Activated T-helper 1 cell treated with Interleukin-2 at 50 U/mL for 16 hours (primary cell): ENCODE data around the gene TIGIT.

Experiments
- DNase-seq: peaks from one replicate; pipeline ENCODE4 v3.0.0-alpha.2; 2020; ENCODE audit warnings: low read depth

TIGIT gene

DNA sequence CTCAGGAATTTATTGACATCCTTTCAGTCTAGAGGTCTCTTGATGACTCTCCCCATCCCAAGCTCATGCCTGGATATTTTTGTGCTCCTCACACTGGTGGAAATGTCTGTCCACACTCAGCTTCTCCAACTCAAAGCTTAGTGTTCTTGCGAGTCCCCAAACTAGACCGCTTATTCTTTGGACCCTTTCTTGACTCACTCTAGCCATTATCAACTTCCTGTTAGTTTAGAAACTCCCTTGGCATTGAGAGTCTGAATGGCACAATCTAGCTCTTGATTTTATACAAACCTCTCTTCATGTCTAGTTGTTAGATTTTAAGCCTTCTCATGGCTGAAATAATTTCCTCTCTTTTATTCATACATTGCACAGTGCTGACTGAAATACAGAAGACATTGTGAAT, 19.6 kb downstream of the TIGIT start:
- no peak for DNase-seq

DNA sequence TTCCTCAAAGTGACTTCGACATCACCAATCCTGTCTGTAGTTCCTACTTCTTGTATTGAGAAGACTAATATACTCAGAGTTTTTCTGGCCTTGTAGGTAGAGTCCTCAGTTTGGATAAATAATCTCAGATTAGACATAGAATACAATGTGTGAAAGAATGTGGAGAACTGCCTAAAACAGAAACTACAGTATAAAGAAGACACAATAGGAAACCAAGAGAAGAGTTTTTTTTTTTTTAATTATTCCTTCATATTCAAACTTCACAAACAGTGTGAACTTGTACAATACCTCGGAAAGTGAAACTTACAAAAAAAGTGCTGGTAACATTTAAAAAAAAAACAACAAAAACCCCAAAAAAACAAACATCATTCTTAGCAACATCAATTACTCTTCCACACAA, 20.5 kb downstream of the TIGIT start:
- DNase-seq, result no peak

DNA sequence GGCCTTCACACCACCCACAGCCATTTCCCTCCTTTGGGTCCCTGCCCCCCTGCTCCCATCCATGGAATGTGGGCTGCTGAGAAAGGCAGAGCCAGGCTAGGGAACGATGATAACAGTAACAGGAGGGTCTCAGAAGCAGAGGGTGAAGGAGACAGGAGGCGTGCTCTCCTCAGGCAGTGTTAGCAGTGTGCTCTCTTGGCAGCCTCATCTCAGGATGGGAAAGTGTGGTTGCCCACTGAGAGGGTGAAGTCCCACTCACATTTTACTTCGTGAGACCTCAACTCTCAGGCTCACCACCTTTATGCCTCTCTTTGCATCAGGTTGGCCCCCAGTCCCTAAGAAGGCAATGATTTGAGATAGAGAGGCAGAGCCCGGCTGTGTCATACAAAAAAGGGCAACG, 24.5 kb downstream of the TIGIT start:
- no peak for DNase-seq

DNA sequence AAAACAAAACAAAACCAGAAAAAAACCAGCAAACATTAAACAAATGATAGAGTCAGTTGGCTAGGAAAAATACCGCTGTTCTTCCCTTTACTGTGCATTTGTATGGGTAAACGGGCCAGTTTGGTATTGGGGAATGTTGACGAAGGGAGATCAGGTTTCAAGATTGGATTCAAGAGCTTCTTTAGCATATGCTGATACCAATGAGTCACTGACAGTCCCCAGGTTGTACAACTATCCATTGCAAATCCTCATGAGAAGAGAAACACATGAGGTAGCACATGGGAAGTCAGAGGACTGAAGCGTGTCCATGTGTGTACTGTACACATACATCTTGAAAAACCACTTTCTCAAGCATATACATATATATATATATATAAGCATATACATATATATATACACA, 25.6 kb downstream of the TIGIT start:
- no peak for DNase-seq

DNA sequence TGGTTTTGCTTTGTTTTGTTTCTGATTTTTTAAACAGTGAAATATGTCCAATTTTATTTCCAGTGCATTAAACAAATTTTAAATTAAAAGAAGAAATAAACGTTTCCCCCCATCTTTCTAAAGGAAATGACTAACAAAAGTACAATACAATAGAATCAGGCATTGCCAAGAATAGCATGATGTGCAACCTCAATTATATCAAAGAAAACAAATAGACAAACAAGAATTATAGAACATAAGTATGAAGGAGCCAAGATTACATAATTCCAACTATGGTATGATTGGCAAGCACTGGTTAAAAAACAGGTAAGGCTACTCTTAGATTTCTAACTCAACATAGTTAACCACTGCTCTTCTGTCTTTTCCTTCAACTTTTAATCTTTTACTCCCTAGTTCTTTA, 26.4 kb downstream of the TIGIT start:
- DNase-seq, result no peak

DNA sequence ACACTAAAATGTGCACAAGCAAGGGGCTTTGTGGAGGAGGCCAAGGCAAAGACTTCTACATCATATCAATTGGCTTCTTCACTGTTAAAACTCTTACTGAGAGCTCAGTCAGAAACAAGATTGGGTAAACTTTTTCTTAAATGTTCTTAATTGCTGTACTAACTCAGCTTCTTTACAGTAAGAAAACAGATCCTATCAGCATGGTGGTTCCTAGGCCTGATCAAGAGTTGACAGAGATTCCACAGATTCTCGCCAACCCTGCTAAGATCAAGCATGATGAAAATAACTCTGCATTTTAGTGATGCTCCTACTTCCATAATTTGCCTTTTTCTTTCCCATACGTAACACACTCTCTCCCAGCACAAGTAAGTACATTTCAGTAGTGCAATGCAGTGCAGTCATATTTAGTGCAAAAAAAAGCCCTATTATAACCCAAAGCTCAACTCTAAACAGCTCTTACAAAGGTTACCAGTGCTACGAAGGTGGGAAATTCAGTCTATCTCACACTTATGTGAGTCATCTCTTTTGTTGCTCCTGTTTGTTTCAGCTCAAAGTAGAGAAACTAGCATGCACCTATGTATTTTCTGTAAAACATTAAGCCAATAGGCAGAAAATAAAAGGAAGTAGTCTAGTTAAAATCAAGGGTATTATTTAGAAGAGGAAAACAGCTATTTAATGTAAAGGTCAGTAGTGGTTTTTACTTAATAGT, 29.9 kb downstream of the TIGIT start:
- no peak for DNase-seq

DNA sequence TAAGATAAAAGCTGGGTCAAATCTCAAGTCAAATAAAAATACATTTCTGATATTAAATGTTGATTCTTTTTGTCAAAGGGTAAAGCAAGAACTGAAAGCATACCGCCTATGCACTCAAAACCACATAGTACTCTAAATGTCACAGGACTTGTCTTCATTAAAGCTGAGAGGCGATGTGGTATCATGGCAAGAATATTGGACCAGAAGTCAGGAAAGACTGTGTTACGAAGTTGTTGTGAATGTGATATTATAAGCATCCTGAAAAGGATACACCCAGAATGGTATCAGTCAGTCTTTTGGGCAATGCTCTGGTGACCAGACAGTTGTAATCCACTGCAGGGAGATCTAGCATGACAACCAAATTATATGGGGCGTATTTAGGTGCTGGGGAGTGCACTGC, 33.8 kb downstream of the TIGIT start:
- DNase-seq, result no peak

DNA sequence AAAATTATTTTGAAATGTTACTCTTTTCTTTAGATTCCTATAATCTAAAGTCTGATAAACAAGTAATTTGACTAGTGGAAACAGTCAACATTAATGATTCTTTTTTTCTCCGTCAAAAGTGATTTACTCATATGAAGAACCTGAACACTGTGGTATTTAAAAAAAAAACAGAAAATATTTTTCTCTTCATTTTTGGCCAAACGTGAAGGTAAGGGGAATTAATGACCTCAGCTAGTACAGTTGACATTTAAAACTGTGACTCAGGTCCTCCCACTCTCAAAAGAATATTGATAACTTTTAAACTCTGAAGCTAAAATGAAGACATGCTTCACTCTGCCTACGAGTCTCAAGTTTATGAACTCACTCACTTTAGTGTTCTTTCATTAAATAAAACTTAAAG, 34.5 kb downstream of the TIGIT start:
- no peak for DNase-seq

DNA sequence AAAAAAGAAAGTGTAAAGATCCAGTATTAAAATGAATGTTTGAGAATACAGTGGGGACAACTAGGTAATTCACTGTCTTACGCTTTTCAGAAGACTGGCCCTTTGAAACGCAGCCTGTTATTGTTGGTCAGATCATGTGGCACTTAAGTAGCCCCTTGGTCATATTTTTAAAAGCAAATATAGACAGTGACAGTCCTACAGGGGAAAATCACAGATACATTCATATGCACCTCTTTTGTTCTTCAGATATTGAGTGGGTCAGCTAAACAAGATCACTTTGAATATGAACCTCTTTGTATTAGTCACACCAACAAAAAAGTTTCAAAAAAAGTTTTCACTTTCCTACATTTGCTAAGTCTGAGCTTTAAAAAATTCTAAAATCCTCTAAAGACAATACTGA, 36.0 kb downstream of the TIGIT start:
- DNase-seq, result no peak

DNA sequence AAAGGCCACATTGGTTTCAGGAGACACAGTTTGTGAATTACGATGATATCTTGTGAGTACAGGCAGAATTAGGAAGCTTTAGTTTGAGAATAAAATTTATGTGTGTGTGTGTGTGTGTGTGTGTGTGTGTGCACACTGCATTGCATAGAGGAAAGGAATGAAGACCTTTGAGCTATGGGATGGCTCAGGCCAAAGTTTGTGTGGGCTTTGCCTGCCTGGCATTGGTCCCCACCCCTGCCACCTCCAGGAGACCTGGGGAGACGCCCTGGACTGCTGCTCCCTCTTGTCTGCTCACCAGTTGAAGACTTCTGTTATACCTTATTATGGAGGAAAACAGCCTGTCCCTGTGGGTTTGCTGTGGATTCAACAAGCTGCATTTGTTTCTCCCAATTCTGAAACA, 37.2 kb downstream of the TIGIT start:
- no peak for DNase-seq

DNA sequence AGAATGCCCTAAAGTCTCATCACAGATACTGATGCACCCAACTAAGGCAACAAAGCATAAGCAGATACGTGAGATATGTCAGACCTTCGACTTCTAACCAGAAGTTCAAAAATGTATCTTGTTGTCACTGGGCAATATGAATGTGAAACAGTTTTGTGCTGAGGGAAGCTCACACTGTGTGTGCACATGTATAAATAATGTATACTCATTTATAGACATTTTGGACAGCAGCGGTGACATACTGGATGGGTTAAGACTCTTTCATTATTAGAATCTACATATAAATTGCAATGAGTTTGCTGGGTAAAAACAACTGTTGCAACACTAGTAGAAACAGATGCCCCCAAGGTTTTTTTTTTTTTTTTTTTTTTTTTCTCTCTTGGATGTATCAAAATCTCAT, 37.9 kb downstream of the TIGIT start:
- DNase-seq, result no peak

DNA sequence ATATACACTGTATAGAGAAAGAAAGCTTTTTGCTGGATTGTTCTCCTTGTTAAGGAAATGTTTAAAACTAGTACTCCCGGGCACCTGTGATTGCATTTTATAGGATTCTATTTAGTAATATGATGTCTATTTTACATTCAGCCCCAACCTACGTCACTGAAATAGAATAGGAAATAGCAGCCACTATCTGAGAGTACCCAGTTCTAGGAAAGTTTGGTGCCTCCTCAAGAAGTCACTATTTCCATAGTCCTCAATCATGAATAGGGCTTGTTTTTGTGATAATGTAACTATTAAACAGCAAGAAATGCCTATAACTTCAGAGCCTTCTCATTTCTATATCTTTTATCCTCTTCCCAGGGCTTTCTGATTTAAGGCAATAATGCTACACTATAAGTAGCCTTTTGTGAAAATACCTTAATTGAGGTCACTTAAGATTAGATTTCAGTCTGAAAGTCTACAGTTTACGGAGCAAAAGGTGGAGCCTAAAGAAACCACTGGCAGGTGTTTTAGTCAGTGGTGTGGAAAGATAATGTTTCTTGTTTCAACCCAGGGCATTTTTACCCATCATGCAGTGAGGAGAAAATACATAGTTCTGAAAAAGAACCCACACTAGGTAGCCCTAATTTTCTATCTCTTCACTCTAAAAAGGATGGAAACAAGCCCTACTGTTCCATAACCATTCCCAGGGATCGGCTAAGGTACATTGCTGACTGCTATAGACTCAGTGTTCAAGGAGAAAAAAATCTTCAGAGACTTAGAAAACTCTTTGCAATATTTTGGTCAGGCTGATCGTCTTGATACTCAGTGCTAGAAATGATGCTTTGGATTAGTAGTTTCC, 38.7 kb downstream of the TIGIT start:
- DNase-seq, result no peak

DNA sequence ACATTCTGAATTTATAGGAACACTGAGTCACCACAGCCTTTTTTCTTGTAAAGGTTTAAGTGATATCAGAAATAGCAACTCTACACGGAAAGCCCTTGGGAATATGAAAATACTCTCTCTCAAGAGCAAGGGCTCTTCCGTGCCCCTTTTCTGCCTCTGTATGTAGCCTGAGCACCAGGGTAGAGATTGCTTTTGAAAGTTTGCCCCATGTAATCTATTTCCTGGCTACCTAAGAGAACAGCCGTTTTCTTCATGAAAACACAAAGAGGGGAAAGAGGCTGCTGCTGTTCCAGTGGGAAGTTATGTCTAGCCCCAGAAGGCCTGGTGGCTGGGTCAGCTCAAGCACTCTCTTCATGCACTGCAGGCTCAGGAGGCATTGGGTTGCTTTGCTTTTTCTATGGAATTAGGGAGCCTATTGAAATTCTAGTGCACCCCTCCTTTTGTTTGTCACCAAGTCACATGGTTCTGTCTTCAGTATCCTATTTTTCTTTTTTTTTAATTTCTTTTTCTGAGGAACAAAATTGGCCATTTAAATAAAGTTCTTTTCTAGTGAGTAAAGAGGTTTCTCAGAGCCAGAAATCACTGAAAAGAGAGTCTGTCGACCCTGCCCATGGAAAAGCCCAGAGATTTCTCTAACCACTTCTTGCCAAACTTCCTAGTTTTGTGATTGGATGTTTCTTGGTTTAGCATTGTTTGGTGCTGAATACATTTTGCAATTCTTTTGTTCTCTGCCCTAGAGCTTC, 39.5 kb downstream of the TIGIT start:
- DNase-seq, result no peak

DNA sequence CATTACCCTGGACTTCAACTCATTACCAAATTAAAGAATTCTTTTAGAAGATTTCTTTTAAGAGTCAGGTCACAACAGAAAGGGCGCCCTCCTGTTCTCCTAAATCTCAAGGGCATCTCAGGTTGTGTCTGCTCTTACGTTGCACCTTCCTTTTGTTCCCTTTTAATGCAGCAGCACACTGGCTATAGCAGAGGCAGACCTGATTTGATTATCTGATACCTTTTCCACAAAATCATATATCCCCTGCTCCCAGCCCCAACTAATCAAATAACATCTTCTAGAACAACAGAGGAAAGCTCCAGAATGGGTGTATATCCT, 40.1 kb downstream of the TIGIT start:
- no peak for DNase-seq

DNA sequence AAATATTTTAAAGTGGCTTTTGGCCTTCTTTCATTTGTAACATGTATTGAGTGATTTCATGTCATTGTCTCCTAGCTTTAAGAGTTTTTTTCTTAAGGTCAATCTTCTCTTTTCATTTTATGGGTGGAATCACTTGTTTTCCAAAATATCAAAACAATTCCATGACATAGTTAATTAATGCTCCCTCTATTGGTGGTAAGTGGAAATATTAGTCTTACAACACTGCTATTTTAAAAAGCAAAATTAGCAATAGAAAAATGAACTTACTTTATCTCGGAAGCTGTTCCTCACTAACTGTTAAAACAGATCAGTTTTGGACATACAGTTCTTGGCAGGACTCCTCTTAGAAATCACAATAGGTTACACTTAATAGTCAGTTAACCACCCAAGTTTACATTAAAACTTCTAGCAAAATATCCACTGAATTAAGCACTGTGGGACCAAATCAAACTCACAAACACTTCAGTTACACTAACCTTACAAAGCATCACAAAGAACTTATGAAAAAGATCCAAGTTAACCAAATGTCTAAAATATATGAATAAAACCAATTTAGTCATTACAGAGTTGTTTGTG, 42.4 kb downstream of the TIGIT start:
- no peak for DNase-seq

DNA sequence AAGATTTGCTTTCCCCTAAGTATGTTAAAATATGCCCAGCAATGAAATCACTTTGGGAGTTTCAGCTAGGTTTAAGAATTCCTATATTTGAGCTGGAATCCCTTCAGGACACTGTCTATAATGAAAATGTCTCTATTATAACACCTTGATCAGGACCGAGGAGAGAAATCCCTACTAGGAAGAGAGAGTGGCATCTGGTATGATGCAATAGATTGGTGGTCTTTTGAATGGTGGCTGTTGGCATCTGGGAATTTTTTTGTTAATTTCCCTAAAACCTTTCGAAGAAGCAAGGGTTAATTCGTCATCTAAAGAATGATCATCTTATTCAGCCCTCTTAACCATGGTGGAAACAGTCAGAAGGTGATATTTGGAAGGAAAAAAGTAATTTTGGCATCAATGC, 43.0 kb downstream of the TIGIT start:
- no peak for DNase-seq

DNA sequence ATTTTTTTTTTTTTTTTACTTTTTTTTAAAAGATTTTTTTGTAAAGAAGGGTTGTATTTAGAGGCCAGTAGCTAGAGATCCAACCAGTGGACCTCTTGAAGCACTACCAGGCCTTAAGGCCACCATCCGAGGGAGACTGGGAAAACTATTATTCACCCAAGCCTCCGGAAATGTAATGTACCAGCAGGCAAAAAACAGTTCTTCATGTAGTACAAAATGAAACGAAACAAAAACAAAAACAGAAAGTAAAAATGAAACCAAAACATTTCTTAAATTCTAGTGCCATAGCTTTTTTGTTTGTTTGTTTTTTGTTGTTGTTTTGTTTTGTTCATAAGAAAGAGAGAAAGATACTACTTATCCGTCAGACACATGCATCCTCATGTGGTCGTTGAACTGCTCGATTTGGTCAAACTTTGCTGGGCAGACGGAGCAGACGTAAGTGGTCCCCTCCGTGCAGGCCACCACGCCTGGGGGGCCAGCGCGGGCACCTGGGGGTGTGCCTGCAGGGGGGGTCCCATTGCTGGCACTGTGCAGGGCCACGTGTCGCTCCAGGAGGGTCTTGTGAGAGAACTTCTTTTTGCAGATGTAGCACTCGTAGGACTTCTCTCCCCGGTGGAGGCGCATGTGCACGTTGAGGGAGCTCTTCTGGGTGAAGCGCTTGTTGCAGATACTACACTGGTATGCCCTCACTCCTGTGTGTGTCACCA, 45.0 kb downstream of the TIGIT start:
- DNase-seq, result no peak

DNA sequence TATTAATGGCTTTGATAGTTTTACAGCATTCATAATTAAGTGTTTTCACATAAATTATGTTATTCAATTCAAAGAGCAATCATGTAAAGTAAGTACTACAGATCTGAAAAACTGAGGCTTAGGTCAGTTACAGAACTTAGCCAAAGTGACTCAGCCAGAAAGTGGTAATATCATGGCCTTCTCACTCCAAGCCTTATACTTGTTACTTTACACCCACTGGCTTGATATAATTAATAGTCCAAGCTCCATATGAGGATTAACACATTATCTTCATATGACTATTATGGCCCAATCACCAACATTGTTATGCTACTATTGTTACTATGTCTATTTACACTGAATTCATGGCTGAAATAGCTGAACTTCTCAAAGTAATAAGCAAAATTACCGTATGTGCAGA, 50.7 kb downstream of the TIGIT start:
- no peak for DNase-seq

DNA sequence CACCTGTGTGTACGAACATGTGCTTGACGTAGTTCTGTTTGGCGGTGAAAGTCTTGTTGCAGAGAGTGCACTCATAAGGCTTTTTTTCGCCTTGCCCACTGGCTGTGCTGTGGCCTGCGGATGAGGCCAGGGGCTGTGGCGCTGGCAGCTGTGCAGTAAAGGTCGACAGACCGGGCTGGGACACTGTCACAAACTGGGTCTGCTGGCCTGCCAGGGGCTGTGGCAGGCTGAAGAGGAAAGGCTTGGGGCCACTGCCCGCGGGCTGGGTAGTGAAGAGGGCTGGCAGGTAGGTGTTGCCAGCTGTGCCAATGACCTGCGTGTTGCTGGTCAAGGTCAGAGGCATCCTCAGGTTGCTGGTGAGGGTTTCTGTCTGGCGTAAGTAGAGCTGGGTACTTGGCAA, 56.4 kb downstream of the TIGIT start:
- DNase-seq, result no peak

DNA sequence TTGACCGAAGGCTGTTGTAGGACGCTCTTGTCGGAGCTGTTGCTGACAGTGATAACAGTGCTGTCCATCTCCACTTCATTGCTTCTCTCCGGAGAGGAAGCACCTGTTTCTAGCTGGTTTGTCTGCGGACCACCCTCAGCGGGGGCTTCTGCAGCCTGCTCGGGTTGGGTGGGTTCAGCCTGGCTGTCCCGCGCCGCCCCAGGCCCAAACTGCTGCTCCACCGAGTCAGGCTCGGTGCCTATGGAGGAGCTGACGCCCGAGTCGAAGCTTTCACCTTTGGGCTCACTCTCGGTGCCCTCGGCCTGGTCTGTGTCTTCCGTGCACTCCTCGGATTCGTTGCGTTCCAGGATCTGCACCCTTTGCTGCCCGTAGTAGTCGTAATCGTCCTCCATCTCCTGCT, 56.9 kb downstream of the TIGIT start:
- DNase-seq, result no peak

DNA sequence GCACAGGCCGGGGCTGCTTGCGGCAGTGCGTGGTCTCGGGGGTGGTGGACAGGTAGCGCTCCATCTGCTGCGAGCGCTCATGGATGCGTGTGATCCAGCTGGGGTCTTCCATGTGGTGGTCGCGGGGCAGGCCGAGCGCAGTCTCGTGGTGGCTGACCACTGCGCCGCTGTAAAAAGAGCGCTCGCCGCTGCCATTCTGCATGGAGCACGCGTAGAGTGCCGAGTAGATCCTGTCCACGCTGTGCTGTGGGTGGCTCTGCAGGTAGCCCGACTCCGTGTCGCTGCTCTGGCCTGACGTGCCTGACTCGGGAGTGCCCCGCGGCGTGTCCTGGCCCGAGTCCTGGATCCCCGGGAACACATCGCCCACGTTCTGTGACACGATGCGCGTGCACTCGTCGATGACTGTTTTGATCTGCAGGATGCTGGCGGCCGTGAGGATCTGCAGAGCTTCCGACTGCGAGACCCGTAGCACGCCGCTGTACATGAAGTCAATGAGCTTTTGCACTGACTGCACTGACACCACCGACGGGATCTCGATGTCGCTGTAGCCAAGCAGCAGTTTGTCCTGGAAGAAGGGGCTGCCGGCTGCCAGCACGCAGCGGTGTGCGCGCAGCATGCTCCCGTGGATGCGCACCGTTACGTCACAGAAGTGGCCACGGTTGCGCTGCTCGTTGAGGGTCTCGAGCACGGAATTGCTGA, 57.4 kb downstream of the TIGIT start:
- DNase-seq, result no peak

DNA sequence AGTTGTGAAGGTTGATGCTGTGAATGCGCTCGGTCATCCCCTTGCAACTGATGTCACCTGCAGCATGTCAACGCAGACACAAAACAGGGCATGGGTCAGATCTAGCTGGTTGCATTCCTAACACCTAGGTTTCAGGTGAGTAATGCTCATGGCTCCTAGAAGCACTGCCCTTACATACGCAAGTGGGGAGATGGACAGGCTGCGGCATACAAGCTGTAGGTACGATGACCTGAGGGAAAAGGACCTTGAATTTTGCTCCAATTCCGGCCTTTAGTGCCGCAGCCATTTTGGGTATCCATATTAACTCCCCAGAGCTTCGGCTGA, 58.0 kb downstream of the TIGIT start:
- no peak for DNase-seq
